Measurements from ENCODE around the gene TP63.

Gene TP63

GRCh38 chr3:189780546-189781270 lies 149.5 kb downstream of the TP63 start:
- no peak for DNase-seq (ENCODE audit: low spot score)

DNA sequence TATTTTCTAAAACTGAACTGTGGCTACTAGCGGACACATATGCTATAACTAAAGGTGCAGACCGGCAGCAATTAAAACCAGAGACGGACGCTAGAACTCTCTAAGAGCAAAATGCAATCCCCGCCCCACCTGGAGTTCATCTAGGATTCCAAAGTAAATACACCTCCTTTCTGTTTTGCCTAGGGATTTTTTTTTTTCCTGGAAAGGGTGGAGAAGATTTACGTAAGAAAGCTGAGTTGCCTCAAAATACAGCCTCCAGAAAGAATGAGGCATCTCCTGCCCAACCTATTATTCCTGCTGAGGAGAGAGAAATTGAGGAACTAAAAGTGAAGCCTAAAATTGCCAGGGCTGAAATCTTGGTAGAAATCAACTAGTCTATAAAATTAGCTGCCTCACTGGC lies 150.2 kb downstream of the TP63 start:
- no peak for DNase-seq (ENCODE audit: low spot score)

DNA sequence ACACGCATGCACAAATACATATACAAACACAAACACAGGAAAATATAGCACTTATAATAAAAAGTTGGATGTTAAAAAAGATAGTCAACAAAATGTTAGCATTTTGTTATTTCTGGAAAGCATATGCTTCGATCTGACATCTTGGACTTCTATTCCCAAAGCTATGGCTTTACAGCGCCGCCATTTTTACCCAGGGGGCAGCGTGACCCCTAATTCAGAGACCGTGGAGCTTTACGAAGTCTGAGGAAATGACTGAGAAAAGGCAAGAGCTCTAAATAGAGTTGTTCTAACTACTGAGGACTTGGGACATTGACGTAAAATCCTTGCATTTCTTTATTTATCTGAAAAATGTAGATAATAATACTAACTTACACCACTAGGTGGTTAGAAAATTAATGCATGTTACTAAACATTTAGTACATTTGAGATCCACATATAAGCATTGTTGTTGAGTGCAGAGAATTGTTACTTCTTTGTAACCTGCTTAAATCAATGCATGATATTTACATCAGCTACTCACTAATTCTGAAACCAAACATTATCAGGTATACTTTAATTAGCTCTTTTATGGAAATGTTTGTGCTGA lies 155.4 kb downstream of the TP63 start:
- DNase-seq (ENCODE audit: low spot score), result no peak

DNA sequence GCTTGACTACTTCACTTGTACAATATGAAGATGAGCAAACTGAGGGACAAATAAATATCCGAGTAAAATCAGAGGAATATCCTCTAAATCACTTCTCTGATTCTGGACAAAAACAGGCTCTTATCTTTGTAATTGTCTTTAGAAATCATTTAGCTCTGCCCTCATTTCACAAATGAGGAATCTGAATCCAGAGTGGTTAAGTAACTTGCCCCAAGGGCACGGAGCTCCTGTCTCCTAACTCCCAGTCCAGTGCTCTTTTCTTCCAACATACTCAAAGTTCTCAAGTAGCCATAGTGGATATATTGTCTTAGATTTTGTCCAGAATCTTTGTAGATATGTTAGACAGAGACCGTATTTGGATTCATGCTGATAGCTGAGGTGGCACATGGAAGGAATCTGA lies 156.0 kb downstream of the TP63 start:
- DNase-seq (ENCODE audit: low spot score), result no peak

DNA sequence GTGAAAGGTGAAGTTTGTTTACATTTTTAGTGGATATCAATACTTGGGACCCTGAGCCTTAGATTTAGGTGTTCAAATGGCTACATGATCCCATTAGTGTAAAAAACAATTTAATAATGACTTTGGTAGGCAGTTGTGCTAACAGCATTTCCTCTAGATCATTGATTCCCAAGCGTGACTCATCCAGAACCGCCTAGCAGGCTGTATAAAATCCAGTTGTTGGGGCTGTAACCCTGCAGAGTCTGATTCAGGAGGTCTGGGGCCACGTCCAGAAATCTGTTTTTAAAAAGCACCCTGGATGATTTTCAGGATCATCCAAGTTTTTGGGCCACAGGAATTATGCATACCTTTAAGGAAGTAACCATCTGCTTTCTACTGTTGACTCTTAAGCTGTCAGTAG lies 156.4 kb downstream of the TP63 start:
- DNase-seq (ENCODE audit: low spot score), result no peak

DNA sequence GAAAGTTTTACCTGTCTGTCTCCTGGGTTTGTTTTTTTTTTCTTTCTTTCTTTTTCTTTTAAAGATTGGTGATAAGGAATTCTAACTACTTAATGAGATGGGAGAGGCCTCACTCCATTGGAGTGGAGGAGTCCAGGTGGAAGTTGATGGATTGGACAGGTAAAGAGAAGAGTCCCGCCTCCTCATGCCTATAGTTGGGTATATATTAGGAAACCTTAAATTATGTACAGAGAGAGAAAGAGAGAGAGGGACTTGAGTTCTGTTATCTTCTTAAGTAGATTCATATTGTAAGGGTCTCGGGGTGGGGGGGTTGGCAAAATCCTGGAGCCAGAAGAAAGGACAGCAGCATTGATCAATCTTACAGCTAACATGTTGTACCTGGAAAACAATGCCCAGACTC lies 158.2 kb downstream of the TP63 start:
- DNase-seq (ENCODE audit: low spot score), result no peak

DNA sequence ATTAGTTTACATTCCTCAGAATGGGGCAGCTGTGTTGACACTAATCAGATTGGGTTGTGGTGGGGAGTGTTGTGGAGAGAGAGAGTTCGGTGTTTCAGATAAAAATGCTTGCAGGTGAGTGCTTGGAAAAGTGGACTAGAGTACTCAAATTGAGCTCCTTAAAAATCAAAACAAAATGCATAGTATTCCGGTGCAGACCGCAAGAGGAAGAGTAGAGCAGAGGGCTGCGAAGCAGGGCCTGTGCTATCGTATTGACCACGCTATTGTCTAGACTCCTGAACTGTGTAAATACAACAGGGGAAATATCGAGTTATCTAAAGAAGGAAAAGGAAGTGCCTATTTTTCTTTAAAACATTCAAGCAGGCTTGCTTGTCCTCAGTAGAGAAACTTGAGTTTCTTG lies 159.5 kb downstream of the TP63 start:
- DNase-seq (ENCODE audit: low spot score), result no peak

DNA sequence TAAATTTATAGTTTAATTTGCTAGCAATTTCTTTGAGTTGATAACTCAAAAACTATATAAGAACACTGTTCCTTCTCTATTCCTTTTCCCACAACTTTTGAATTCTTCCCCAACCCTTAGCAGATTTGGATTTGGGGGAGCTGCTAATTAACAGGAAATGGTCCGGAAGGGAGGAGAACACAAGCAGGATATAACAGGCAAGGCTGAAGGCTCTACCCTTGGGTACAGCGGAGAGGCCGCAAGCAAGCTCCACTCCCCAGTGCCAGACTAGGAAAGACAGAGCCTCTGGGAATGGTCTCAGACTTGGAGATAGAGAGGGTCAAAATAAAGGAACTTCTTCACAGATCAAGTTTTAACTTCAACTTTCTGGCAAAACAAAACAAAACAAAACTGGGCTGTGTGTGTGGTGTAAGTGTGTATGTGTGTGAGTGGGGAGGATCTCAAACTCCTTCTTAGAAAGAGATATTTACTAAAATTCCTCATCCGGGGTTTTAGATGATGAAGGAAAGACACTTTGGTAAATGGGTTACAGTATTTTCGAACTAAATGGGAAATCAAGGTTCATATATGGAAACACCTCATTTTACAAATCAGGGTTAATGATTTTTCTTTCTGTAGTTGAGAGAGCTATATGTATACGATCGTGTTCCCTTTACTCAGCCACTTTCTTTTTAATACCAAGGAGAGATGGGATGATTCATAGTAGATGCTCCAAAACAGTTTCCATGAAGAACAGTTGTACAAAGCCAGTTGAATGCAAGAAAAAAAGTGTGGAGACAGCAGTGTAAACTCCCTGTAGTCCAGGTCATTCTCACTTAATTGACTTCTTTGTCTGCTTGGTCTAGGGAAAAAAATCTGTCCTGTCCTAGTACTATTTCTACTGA lies 161.1 kb downstream of the TP63 start:
- no peak for DNase-seq (ENCODE audit: low spot score)

DNA sequence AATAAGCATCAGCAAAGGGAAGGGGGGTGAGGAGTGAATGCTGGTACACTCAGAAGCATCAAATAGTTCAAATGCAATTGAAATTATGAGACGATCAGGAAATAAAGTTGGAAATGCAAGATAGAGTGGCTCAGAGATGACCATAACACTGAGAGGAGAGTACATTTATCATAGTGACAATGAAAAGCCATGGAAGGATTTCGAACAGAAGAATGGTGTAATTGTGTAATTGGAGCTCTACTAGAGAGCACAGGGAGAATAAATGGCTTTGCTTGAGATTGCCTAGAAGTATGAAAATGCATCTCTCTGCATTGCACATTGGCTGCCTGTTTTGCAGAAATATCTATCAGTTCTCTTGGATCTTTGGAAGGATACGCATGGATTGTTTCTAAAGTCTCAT lies 163.3 kb downstream of the TP63 start:
- DNase-seq (ENCODE audit: low spot score), result no peak

DNA sequence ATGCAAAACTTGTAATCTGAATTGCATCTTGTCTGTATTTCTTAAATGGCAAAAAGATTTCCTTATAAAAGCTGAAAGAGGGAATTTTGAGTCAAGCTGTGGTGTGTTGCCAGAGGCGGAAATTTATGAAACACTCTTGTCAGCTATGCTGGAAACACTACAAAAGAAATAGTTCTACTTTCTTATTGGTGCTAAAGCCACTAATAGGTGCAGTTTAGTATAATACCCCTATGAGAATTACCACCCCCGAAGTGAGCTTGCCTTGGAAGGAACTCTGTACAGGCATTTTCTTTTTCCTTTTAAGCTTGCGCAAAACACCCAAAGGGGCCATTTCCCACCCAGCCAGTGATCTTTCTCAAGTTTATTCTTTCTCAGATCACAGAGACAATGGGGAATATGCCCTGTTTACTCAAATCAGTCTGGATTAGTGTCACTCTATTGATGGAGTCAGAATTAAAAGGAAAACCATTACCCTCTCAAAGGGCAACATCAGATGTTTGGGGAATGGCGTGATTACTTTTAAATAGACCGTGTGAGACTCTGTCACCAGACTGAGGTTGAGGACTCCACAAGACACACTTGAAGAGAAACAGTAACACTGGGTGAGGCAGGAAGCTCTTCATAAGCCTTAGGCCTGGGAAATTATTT lies 166.0 kb downstream of the TP63 start:
- no peak for DNase-seq (ENCODE audit: low spot score)

GRCh38 chr3:189799366-189799765 lies 168.2 kb downstream of the TP63 start:
- no peak for DNase-seq (ENCODE audit: low spot score)

DNA sequence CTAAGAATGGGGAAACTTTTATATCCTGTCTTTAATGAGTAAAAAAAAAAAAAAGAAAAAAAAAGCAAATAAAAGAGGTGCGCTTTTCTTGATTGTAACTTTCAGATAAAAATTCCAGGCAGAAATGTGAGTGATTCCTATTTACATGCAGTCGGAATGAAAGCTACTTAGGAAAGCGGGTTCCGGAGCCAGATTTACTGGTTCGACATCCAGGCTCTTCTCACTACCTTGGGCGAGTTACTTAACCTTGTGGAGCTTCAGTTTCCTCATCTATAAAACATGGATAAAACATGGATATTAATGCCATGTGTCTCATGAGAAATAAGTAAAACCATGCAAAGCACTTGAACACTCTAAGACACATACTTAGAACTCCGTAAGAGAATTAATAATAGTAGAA lies 169.2 kb downstream of the TP63 start:
- no peak for DNase-seq (ENCODE audit: low spot score)

GRCh38 chr3:189803254-189803653 lies 172.1 kb downstream of the TP63 start:
- DNase-seq (ENCODE audit: low spot score), result no peak

- no peak for DNase-seq (ENCODE audit: low spot score)
These were observed 174.3 kb downstream of the TP63 start for GRCh38 chr3:189805375-189806067.

GRCh38 chr3:189806171-189806951 lies 175.2 kb downstream of the TP63 start:
- no peak for DNase-seq (ENCODE audit: low spot score)

- no peak for DNase-seq (ENCODE audit: low spot score)
These were observed 177.2 kb downstream of the TP63 start for GRCh38 chr3:189808246-189809007.

GRCh38 chr3:189809583-189809982 lies 178.4 kb downstream of the TP63 start:
- DNase-seq (ENCODE audit: low spot score), result no peak

GRCh38 chr3:189812806-189813465 lies 181.7 kb downstream of the TP63 start:
- no peak for DNase-seq (ENCODE audit: low spot score)

GRCh38 chr3:189813647-189814240 lies 182.6 kb downstream of the TP63 start:
- DNase-seq (ENCODE audit: low spot score), result no peak

DNA sequence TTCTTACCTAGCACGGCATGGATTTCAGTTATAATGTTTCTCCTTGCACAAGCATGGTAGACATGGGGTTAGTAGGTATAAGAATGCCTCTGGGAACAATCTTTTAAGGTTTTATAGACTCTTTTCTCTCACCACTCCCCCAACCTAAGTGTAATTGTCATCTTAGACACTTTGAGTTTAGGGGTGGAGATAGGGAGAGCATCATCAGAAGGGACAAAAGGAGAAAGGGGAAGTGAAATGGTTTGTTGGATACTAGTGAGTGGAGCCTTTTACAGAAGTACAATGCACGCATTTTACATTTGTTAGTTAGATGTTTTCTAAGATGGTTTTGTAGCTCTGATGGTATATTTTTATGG lies 189.2 kb downstream of the TP63 start:
- no peak for DNase-seq (ENCODE audit: low spot score)

Measured in SW480 (cell line).